Activated naive CD8-positive, alpha-beta T cell treated with anti-CD3 and anti-CD28 coated beads, Interleukin-2, amount 50 U/mL, for 24 hours (primary cell): Measurements from ENCODE around the gene REN.

Experiments used
- ATAC-seq: fragments of 150-1000 bp; cut with Tn5 transposase; one replicate; pipeline ENCODE4 v1.10.0; 2021
- DNase-seq: peaks from one replicate; pipeline ENCODE4 v3.0.0; 2021
- H3K27ac Mint-ChIP-seq: one replicate; pipeline ENCODE4 v1.8.0; 2021; ENCODE audit warnings: mild to moderate bottlenecking, mixed read lengths
- H3K27me3 Mint-ChIP-seq: one replicate; pipeline ENCODE4 v1.8.0; 2021; ENCODE audit warnings: mixed read lengths
- H3K36me3 Mint-ChIP-seq: one replicate; pipeline ENCODE4 v1.8.0; 2021; ENCODE audit warnings: low read depth, mixed read lengths
- H3K4me1 Mint-ChIP-seq: one replicate; pipeline ENCODE4 v1.8.0; 2021; ENCODE audit warnings: mixed read lengths
- H3K4me3 Mint-ChIP-seq: one replicate; pipeline ENCODE4 v1.8.0; 2021; ENCODE audit warnings: mild to moderate bottlenecking, moderate library complexity, mixed read lengths
- H3K9me3 Mint-ChIP-seq: one replicate; pipeline ENCODE4 v1.8.0; 2021; ENCODE audit warnings: mixed read lengths

The REN gene

GRCh38 chr1:204152310-204153044 lies 13.7 kb downstream of the REN start:
- ATAC-seq (no peak), DNase-seq (no peak)
- no peaks in the 10 kb centered on the region for H3K36me3 Mint-ChIP-seq
- no peak overlapping the region for H3K27ac Mint-ChIP-seq
- H3K9me3 Mint-ChIP-seq, result no peaks in the 10 kb centered on the region
- H3K4me3 Mint-ChIP-seq, result peak overlapping the region; percentile 53
- peaks cover 5% of the 10 kb centered on the region for H3K4me1 Mint-ChIP-seq
- peaks cover 3% of the 10 kb centered on the region for H3K27me3 Mint-ChIP-seq

DNA sequence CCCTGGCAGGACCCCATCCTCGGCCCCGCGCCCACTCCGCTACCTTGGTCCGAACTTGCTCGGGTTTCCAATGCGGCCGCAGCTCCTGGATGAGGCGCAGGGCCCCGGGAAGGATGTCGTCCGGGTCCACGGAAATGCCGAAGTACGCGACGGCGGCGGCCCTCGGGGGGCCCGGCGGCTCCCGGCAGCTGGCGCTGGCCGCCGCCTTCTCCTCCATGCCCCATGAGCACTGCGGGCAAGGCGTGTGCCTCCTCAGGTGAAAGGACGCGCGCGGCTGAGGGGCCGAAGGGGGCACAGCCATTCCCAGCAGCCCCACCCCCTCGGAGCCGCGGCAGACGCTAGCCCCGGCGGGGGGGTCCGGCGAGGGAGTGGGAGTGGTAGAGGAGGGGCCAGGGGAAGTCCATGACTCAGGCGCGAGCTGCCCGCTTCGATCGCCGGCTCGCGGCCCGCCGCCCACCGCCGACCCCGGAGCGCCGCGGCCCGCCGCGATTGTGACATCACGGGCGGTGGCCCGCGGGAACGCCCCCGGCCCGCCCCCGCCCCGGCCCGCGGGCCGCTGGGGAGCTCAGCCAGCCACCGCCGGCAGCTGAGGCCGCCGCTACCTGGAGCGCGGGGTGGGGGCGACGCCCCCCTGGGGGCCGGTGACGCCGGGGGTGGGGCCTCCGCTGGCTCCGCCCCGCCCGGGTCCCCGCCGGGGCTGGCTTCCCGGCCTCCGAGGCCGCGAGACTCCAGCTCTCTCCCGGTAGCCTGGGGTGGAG lies 14.4 kb downstream of the REN start, which contains the start of gene ETNK2:
Gene ETNK2 (minus strand): TSS at position 493 of the 758 bp plus-strand sequence. CDS start 192 bp downstream, at position 301.
- Mint-ChIP-seq H3K27ac (no peak within 1 kb of the TSS), H3K36me3 (no peaks in the 10 kb centered on the region), H3K9me3 (no peaks in the 10 kb centered on the region), H3K27me3 (peaks cover 3% of the 10 kb centered on the region), H3K4me1 (peaks cover 5% of the 10 kb centered on the region), H3K4me3 (peak within 1 kb of the TSS; percentile 53)
- DNase-seq (peak; percentile 53), ATAC-seq (peak; percentile 45)

DNA sequence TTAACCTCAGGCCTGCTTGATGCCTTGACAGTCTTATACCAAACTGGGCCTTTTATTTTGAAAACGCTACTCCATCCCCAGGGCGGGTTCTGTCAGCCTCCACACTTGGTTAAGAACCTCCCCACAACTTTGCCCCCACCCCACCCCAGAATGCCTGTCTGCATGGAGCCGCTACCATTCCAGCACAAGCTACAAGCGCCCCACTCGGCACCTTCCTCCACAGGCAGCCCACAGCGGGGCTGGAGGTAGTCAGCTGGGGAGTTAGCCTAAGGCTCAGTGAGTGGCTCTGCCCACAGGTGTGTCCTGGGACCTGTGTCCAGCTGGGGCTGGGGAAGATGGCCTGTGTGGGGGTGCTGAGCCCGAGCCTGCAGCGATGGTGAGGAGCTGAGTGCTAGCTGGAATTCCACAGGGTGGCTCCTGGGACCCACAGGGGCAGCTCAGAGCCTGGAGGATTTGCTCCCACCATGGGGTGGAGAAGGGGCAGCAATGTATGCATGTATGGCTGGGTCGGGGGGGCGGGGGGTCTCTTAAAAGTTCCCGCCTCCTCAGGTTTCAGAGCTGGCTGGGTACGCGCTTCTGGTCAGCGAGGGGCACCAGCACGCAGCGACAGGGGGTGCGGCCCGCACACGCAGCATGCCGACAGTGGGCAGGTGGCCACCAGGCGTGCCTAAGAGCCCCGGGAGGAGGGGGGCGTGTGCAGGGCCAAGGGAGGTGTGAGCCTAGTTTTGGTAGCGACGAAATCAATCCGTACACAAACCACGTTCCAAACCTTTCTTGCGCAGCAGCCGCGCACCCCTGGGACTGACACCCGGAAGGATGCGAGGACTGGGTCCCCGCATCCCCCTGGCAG lies 15.2 kb downstream of the REN start:
- Mint-ChIP-seq H3K27ac (no peak overlapping the region), H3K36me3 (no peaks in the 10 kb centered on the region), H3K4me1 (peaks cover 5% of the 10 kb centered on the region), H3K27me3 (peaks cover 3% of the 10 kb centered on the region), H3K9me3 (no peaks in the 10 kb centered on the region), H3K4me3 (peak overlapping the region; percentile 39)
- DNase-seq (no peak), ATAC-seq (no peak)

DNA sequence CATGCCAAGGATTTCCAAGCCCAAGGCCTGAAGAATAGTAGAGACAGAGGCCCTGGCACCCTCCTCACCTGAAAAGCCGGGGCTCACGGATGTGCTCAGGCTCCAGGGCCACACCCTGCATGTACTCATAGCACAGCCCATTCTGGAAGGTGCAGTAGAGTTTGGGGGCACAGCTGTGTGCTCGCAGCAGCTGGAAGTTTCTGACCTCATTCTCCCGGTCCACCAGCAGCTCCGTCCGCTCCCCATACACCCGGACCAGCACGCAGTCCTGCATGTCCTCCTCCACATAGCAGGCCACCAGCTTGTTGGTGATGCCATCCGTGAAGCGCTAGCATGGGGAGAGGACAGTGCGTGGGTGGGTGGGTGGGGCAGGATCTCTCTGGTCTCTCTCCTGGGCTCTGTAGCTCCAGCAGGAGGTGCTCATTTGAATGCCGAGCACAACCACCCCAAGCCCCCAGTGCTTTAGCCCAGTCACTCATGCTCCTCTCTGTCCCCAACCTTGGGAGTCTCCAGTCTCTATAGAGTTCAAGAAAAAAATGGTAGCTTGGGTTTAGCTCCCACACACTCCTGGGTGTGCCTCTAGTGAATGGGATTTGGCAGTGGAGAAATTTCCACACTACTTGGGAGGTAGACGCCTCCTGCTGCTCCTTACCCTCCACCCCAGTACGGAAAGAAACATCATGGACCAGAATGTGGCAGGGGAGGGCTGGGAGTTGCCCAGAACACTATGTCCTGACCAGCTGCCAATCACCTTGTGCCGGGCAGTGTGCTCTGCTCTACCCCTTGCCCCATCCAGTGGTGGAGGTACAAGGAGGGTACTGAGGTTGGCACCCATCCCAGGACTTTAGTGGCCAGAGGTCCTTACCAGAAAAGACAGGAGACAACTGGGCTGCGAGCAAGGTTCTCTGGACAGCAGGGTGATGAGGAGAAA lies 16.2 kb downstream of the REN start:
- peak overlapping the region; percentile 39 for H3K4me3 Mint-ChIP-seq
- H3K27ac Mint-ChIP-seq, result no peak overlapping the region

GRCh38 chr1:204149107-204149506 lies 17.0 kb downstream of the REN start:
- no peak overlapping the region for H3K4me3 Mint-ChIP-seq
- no peak for ATAC-seq
- H3K27ac Mint-ChIP-seq, result no peak overlapping the region

More for the DNA sequence above, 16.2 kb downstream of the REN start:
- Mint-ChIP-seq H3K4me1 (peaks cover 5% of the 10 kb centered on the region), H3K9me3 (no peaks in the 10 kb centered on the region), H3K36me3 (no peaks in the 10 kb centered on the region), H3K27me3 (peaks cover 3% of the 10 kb centered on the region)
- DNase-seq (no peak), ATAC-seq (no peak)

DNA sequence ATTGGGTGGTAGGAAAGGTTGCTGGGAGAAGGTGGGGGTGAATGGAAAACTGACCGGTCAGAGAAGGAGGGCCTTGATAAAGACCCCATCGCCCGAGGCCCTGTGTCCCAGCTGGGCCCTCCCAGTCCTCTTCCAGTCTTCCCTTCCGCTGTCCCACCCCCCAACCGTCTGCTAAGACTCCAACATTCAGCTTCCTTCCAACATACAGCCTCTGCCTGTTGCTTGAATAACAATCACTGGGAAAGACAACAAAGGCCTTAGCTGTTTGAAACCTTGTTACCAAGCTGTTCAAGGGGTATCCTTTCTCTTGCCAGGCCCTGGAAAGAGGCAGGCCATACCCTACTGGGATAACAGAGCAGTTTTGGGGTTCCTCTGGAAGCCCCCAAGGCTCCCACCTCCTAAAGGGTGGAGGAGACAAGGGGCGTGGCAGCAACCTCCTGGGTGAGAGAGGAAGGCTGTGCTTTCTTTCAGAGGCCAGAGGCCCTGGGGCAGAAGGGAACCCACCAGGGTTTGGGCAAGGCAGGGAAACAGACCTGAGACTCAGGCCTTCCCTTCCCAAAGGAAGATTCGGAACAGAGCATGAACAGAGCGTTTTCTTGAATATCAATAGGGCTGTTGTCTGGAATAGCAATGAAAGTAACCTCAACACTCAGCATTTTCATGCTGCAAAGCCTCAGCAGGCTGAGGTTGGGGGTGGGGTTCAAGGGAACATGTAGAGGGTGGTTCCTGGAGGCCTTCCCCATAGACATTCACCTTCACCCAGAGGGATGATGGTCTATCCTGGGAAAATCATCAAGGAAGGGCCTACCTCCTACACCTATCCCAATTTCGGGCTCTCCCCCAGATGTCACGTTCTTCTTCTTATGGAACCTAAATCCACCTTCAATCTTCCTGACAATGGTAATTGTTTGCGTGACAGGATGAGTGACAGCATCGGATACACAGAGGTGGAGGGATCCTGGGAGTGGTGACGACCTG lies 18.4 kb downstream of the REN start:
- Mint-ChIP-seq H3K27me3 (peaks cover 3% of the 10 kb centered on the region), H3K36me3 (no peaks in the 10 kb centered on the region), H3K9me3 (no peaks in the 10 kb centered on the region), H3K27ac (no peak overlapping the region), H3K4me3 (no peak overlapping the region), H3K4me1 (peaks cover 5% of the 10 kb centered on the region)
- ATAC-seq (no peak), DNase-seq (no peak)

More at GRCh38 chr1:204149107-204149506, 17.0 kb downstream of the REN start:
- no peaks in the 10 kb centered on the region for H3K9me3 Mint-ChIP-seq
- H3K36me3 Mint-ChIP-seq, result no peaks in the 10 kb centered on the region
- peaks cover 3% of the 10 kb centered on the region for H3K27me3 Mint-ChIP-seq
- DNase-seq, result no peak
- H3K4me1 Mint-ChIP-seq, result peaks cover 5% of the 10 kb centered on the region

GRCh38 chr1:204146965-204147364 lies 19.2 kb downstream of the REN start:
- peaks cover 3% of the 10 kb centered on the region for H3K27me3 Mint-ChIP-seq
- H3K9me3 Mint-ChIP-seq, result no peaks in the 10 kb centered on the region
- no peak for DNase-seq
- H3K4me1 Mint-ChIP-seq, result peaks cover 6% of the 10 kb centered on the region
- no peaks in the 10 kb centered on the region for H3K36me3 Mint-ChIP-seq
- H3K27ac Mint-ChIP-seq, result no peak overlapping the region
- no peak overlapping the region for H3K4me3 Mint-ChIP-seq
- no peak for ATAC-seq

DNA sequence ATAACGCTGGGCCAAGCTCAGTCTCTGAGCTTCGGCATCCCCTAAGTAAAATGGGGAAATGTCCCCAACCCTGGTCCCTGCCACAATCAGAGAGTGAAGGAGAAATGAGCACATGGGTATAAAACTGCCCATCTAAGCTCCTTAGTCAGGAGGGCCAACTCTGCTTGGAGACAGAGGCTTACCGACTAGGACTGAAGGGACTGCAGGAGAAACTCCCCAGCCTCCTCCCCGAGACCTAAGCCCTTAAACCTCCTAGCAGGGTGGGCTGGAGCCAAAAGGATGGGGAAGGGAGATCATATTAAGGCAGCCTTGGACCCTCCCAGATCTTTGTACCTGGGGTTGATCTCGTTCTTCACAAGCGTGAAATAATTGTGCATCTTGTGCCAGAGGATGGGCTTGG lies 19.8 kb downstream of the REN start:
- Mint-ChIP-seq H3K27ac (no peak overlapping the region), H3K4me3 (no peak overlapping the region), H3K4me1 (peaks cover 6% of the 10 kb centered on the region), H3K27me3 (peaks cover 3% of the 10 kb centered on the region), H3K36me3 (no peaks in the 10 kb centered on the region), H3K9me3 (no peaks in the 10 kb centered on the region)
- DNase-seq, result no peak
- ATAC-seq, result no peak

DNA sequence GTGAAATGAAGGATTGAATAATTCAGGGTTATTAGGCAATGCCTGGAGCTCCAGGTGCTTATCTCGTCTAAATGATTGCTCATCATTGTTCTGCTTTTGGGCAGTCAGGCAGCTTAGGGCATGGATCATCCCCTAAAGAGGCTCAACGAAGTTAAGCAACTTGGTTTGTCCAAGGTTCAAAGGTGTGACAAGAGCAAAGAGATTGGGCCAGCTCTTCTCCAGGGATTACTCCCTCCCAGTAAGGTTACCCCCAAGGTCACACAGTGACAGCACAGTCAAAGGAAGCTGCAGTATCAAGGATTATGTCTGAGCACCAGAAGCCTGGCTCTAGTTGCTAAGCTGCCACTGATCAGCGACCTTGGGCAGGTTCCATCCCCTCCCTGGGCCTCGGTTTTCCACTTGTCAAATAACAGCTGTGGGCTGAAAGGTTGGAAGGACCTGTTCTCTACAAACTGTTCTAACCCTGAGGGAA lies 21.1 kb downstream of the REN start:
- no peaks in the 10 kb centered on the region for H3K9me3 Mint-ChIP-seq
- no peak for ATAC-seq
- H3K4me3 Mint-ChIP-seq, result no peak overlapping the region
- DNase-seq, result no peak
- H3K27me3 Mint-ChIP-seq, result no peaks in the 10 kb centered on the region
- no peaks in the 10 kb centered on the region for H3K36me3 Mint-ChIP-seq
- H3K27ac Mint-ChIP-seq, result no peak overlapping the region
- H3K4me1 Mint-ChIP-seq, result peaks cover 3% of the 10 kb centered on the region

DNA sequence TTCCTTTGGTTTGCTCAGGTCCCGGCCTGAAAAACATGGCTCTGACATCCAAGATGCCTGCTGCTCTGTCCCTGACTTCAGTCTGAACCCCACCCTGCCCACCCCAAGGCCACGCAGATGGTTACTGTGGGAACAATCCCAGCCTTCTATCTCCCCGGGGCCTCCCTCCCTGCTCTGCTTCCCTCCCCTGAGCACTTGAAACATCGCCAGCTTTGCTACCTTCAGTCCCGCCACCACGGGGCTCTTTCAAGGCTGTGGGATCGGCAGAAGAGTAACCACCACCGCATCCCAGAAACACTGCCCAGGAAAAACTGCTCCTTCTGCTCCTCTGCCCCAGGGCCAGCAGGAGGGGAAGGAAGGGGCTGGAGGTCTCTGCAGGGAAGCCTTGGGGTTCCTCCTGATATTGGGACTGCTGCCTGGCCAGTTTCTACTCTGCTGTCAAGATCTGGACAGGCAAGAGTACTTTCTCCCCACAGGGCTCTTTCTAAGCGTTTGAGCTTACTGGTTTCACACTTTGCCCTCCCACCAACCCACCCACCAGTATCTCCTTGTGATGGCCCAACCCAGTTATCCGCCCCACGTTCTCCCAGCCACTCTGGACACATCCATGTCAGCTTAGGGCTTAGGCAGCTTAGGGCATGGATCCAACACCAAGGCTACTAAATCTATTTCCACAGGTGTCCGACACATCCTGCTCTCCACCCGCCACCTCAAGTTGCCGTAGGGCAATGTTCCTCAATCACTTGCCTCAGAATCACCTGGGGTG lies 22.7 kb downstream of the REN start:
- Mint-ChIP-seq H3K36me3 (no peaks in the 10 kb centered on the region), H3K4me3 (no peak overlapping the region), H3K27me3 (no peaks in the 10 kb centered on the region), H3K27ac (no peak overlapping the region), H3K4me1 (peaks cover 3% of the 10 kb centered on the region), H3K9me3 (no peaks in the 10 kb centered on the region)
- no peak for ATAC-seq
- DNase-seq, result no peak

GRCh38 chr1:204142032-204142974 lies 23.8 kb downstream of the REN start:
- no peaks in the 10 kb centered on the region for H3K27me3 Mint-ChIP-seq
- H3K36me3 Mint-ChIP-seq, result no peaks in the 10 kb centered on the region
- ATAC-seq (peak; percentile 67), DNase-seq (no peak)
- H3K4me3 Mint-ChIP-seq, result no peak overlapping the region
- H3K4me1 Mint-ChIP-seq, result peaks cover 3% of the 10 kb centered on the region
- no peak overlapping the region for H3K27ac Mint-ChIP-seq
- no peaks in the 10 kb centered on the region for H3K9me3 Mint-ChIP-seq
